NCI-H510A treated with DMSO at 0.1 percent for 48 hours (cell line): Measurements from ENCODE around the gene COMTD1.

Experiments used
- DNase-seq: peaks from one replicate; lab custom pipeline; 2025; lab: John Stamatoyannopoulos, UW

Gene COMTD1

DNA sequence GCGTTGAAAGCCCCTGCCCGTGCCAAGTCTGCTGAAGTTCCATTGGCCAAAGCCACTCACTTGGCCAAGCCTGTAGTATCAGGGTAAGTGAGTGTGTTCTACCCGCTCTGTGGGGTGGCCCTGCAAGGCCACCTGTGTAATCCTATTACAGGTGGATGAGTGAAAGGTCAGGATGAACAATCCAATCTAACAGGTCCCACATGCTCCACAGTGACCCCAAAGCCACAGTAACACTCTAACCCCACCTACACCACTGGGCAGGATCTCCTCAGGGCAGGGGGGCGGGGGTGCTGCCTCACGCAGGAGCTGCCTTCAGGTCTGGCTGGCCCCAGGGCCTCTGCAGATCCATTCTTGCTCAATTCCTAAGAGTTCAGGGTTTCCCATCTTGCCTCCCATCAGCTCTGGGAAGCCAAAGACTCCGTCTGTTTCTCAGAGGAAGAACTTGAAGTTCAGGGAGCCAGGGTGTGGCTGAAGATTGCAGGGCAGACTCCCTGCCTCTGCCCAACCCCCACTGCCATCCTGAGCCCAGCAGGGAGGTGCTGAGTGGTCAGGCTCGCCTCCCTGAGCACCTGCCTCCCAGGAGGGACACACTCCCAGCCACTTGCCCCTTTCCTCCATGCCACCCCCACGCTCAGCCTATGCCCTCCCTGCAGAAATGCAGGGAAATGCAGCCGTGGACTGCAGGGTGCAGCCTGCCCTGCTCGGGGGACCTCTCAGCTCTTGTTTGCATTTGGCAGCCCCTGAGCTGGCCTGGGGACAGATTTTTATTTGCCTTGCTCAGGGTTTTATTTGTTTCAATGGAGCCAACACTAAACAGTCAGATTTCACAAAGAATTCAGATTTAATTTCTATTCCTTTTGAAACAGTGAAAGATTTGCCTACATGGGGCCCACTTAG, 9.8 kb upstream of the COMTD1 start:
- no peak for DNase-seq

DNA sequence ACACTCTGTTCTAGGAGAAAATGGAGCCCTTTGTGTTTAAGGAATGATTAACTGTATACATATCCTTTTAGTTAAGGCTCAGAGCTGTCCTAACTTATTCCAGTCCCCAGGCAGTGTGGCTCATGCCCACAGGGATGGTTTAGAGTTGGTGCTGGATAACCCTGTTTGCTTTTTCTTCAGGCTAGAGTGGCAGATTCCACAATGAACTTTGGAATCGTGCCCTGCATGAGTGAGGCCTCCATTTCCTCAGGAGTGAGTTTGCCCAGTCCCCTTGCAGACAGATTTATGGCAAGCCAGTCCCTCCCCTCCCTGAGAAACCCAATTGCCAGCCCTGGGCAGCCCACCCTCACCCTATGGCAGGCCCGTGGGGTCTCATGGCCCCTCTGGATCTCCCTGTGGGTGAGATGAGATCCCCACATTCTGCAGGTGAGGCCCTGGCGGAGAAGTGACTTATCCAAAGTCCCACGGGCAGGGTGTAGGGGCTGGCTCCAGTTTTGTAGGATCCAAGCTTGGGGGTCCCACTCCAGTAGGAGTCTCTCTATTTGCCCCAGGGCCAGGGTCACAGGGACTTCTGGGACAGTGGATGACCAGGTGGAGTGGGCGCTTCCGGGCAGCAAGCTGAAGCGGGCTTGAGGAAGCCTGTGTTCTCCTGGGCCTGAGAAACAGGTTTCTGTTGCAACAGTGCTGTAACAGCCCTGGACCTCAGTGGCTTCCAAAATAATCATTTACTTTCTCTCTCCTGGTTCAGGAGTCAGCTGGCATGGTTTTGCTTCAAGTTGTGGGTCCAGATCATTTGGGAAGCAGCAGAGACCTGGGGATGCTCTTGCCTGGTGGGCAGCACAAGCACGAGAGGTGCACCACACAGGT, 9.0 kb upstream of the COMTD1 start:
- DNase-seq: no peak

DNA sequence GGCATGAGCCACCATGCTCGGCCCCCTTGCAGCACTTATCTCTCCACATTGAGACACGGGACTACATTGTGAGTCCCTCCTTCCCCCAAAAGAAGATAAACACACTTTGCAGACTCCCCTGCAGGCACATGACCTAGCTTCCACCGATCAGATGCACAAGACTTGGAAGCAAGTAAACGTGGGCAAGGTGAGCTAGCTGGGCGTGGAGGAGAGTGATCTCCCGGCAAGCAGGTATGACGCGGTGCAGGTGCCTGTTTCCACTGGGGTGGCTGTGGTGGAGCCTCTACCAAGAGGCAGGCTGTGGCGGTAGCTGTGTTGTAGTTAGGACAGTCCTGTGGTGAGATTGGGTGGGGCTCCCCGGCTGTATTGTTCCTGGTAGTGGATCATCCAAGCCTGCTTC, 7.7 kb upstream of the COMTD1 start:
- no peak for DNase-seq

DNA sequence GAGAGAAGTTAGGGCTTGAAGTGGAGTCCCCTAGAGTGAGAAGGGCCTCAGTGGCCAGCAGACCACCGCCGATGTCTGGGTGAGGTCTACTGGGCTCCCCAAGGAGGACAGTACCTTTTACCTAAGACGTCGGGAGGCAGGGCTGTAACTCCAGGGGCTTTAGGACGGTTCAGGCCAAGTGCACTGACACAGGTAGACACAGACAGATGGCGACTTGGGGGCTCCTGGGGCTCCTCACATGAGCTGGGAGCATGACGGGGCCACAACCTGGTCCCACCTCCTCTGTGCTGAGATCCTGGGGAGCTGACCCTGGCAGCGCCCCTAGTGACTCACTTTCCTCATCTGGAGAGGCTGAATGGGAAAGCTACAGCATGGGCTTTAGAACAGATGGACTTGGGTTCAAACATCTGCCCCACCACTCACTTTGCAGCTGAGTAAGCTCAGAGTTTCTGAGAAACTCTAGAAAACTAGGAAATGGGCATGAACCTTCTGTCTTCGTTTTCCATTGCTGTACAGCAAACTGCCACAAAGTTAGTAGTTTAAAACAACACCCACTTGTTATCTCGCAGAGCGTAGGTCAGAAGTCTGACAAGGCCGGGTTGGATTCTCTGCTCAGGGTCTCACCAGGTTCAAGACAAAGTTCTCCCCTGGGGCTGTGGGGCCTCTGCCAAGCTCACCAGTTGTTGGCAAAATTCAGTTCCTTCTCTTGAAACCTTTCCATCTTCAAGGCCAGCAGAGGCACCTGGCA, 4.7 kb upstream of the COMTD1 start:
- DNase-seq: no peak

DNA sequence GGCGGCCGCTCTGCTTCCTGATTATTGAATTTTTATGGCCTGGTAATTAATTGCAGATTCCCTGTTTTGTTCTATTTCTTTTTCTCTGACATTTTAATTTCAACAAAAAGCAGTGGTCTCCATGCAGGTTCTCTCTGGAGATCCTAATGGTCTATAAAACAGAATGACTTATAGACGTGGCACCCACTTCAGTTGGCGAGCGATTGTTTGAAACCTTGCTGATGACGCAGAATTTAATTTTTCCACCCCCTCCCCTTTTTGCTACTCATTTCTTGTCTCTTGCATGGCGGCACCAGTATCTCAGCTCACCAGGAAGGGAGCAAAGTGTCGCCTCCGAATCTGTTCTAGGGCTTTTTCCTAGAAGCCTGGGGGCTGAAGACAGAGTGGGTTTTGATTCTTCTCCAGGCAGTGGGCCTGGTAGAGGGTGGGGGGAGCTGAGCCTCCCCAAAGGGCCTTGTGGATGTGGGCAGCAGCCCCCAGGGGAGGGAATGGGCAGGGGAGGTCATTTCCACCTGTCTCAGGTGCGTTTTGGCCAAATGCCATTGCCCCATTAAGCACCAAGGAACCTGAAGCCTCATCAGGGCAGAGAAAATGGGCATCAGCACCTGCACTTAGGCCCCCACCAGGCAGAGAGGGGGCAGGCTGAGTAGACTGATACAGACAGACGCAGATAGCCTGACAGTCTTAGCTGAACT, 3.5 kb upstream of the COMTD1 start:
- DNase-seq: no peak

DNA sequence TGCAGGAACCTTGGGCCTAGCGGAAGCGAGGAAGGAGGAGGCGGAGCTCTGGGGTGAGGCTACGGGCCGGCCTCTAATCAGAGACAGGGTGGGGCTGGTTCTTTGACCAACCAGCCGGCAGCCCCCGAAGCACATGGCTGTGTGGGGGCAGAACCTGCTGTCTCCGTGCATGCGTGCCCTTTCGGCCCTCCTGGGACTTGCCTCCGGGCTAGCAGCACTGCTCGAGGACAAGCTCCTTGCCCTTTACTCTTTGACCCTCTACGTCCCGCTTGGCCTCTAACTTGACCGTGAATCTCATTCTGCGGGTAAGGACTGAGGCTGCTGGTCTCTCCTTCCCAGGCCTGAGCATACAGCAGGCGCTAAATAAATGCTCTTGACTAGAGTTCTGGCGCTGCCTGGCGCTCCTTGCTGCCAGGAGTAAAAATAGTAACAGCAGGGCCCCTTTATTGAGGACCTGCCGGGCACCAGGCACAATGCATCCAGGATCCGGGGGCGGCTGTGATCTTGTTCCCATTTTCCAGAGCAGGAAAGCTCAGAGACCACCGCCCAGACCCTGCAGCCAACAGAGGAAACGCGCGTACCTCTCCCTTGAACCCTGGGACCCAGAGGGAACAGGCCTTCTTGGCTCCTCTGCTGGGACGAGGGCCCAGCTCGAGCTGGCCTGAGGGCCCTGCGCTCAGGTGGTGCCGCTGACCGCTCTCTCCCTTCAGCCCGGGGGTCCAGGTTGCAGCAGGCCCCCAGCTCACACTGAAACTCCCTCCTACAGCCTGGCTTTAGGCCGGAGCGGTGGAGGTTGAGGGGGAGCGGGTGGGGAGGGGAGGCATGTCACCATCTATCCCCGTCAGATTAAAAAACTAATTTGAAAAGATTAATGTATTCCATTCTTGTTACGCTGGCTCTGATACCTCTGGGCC, 2.7 kb upstream of the COMTD1 start:
- no peak for DNase-seq

DNA sequence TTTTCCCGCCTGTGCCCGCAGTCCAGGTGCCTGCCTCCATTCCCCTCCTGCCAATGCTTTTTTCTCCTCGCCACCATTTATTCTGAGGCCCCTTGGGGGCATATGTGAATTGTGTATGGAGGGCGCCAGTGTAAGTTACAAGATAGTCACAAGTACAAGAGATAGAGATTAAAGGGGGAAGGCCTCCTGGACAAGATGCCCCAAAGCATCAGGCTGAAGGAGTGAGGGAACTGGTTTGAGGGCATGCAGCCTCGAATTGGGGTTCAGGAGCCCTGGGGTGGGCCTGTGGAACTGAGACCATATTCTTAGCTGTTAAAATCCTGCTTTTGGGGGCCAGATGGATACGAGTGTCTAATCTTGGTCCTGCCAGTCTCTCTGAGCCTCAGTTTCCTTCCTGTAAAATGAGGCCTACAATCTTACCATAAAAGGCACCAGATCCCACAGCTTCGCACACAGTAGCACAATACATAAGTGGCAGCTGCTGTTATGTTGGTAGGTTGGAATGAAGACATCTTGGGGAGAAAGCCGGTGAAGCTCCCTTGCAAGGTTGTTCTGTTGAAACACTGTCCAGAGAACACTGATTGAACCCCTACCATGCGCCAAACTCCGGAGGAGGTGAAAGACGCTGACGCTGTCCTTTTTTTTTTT, 545 bp upstream of the COMTD1 start:
- no peak for DNase-seq

DNA sequence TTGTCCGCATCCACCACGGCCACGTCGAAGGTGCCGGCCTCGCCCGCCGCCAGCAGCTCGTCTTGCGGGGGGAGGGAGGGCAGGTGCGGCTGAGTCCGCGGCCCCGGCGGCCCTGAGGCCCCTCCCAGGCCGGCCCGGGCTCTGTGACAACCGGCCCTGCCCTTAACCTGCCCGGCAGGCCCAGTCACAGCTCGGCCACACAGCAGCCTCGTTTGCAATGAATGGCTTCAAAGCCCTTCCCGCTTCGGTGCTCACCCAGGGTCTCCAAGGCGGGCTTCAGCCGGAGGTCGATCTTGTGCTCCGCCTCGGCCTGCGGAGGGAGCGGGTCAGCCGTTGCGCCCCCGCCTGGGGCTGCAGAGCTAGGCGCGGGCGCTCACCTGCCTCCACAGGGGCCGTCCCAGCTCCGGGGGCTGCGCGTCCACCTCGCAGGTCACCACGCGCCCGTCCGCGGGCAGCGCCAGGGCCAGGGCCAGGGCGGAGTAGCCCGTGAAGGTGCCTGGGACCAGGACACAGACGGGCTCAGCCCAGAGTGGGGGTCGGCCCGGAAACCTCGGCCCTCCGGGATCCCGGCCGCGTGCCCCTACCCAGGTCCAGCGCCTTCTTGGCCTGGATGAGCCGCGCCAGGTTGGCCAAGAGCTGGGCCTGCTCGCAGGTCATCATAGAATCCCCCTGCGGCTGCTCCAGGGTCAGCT, 928 bp downstream of the COMTD1 start:
- DNase-seq: peak; percentile 73

DNA sequence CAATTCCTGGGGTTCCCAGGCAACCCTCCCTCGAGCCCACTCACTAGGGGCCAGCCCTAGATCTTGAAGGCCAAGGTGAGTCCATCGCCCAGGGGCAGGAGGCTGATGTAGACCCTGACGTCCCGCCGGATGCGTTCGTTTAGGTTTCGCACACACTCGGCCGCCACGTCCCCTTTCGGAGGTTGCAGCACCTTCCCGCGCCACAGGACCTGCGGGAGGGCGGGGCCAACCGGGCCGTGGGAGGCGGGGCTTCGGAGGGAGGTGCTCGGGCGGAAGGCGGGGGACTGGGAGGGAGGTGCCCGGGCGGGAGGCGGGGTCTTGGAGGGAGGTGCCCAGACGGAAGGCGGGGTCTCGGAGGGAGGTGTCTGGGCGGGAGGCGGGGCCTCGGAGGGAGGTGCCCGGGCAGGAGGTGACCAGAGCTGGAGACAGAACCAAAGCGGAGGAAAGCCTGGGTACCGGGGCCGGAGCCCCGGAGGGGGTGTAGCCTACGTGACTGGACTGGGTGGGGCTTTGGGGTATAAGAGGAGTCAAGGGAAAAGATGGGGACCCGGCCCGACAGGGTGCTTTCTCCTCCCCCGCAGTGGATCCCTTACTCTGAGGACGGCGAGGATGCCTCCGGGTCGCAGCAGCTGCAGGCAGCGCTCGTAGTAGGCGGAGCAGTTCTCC, 1.6 kb downstream of the COMTD1 start:
- peak; percentile 91 for DNase-seq

DNA sequence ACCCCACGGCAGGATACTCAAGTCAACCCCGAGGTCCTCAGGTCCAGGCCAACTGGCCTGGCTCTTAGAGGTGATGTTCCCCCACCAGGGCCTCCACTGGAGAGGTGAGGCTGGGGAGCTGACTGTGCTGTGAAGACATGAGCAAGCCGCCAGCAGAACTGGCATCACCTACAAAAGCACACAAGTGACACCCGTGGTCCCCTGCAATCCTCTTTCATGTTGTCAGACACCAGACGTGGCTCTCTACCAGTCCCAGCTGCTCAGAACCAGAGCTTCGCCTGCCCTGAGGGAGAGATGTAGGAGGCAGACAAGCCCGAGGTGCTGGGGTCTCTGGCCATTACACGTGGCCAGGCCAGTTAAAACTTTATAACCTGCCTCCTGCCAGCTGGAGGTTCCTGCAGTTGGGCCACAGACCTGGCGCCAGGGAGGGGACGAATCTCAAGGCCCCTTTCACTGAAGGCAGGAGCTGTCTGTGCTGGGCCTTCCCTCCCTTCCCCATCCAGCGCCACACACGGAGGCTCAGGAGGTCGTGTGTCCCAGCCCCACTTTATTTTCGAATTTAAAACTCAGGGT, 2.2 kb downstream of the COMTD1 start:
- no peak for DNase-seq

DNA sequence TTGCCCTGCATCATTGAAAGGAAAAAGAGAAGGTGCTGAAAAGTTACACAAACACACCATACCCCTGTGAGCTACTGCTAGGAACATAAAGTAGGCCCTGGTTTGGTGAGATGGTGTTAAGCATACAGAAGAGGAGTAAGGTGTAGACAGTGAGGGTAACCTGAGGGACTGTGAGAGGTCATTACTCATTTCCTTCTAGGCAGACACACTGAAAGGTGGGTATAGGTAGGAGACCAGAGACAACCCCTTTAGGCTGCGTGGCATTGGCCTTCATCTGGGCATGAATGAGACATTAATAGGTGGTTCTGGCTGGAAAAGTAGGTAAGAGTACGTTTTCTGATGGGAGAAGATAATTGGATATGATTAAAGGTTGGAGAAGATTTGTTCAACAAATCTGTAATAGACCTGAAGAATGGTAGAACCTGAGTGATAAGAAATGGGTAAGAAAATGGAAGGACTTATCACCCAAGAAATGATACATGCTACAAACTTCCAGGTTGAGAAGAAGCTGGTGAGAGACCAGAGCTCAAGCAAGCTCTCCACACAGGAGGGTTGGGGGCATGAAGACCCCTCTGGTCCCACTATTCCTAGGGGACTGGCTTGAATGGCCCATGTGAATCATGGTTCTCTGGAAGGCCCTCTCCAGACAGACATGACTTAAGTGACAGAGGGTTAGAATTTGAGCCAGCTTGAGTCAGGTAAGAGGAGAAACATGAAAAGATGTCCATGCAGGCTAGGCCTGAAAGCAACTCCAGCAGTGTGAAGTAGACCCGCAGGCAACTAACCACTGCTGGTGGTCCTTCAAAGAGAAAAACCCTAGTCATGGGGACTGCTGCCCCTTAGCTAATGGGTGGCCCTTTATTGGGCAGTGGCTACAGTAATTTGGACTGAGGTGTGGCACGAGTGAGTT, 3.8 kb downstream of the COMTD1 start:
- no peak for DNase-seq

DNA sequence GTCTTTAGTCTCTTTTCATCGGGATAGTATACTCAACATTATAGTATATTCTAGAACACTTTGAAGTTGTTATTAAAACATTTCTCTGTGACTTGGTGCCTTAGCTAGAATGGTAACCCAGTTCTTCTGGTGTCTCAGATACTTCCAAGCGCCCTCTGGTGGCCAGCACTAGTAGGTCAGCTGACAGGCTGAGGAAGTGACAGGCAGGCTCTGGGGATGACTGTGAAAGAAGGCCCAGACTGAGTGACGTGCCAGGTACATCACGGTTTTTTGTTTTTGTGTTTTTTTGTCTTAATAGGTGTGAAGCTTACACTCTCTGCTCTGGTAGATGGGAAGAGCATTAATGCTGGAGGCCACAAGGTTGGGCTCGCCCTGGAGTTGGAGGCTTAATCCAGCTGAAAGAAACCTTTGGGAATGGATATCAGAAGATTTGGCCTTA, 5.1 kb downstream of the COMTD1 start:
- peak; percentile 74 for DNase-seq

DNA sequence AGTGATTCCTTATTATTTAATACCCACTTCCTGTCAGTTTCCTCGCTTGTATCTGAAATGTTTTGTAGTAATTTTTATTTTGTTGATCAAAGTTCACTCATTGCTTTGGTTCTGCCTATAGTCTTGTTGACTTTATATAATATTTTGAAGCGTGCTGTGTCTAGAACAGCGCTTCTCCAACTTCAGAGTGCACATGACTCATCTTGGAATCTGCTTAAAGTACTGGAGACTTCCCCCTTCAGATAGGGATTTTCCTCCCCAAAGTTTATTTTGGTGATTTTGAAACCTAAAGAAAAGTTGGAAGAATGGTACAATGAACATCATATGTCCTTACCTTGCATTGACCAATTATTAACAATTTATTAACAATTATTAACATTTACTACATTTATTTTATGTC, 5.8 kb downstream of the COMTD1 start:
- DNase-seq: no peak

DNA sequence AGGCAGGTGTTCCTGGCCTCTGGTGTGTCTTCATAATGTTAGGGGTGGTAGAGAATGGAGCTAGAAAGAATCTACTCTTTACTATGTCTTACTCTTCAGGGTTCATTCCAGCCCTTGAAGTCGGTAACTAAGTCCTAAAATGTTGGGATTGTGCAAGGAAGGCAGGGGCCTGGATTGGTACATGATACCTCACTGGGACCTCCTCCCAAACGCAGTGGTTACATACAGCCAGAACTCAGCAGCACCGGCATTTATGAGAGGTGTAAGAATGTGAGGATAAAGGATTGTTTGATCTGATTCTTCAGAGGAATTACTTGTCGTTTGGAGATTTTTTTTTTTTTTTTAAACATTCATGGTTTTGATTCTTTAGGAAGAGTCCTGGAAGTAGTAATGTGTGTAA, 6.9 kb downstream of the COMTD1 start:
- DNase-seq: no peak

DNA sequence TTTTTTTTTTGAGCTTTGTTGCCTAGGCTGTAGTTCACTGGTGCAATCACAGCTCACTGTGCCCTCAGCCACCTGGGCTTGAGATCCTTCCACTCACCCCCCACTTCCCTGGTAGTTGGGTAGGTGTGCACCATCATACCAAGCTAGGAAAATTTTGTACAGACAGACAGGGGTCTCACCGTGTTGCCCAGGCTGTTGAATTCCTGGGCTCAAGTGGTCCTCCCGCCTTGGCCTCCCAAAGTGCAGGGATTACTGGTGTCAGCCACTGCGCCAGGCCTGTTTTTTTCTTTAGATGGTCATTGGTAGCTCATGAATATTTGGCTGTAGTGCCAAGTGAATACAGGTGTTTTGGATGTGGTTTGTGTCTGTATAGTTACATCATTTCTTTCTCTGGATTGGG, 7.5 kb downstream of the COMTD1 start:
- DNase-seq: no peak

DNA sequence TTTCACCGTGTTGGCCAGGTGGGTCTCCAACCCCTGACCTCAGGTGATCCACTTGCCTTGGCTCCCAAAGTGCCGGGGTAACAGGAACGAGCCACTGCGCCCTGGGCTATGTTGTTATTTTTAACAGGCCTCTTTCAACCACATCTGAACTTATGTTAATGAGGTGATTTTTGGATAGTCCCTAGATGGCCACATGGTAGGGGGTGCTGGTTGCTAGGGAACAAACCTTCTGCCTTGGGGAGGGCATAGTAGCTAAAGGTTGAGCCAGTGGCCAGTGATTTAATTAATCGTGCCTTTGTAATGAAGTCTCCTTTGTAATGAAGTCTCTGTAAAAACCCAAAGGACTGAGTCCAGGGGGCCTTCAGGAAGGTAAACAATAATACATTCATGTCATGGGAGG, 9.1 kb downstream of the COMTD1 start:
- DNase-seq: no peak

DNA sequence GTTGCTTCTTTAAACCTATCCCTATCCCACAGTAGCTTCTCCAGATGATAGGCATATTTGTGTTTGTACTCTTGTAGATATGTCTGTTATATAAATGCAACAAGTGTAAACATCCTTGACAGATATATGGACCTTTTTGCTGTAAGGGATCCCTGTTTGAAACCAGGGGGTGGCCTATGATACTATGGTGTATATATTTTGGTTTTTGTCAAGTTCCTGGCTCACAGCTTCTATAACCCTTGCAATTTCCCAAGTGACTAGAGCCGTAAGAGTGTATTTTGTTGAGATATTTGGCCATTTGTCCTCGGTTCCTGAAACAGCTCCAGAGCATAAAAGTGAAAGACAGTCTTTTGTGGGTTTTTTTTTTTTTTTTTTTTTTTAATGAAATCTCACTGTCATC, 9.7 kb downstream of the COMTD1 start:
- no peak for DNase-seq

DNA sequence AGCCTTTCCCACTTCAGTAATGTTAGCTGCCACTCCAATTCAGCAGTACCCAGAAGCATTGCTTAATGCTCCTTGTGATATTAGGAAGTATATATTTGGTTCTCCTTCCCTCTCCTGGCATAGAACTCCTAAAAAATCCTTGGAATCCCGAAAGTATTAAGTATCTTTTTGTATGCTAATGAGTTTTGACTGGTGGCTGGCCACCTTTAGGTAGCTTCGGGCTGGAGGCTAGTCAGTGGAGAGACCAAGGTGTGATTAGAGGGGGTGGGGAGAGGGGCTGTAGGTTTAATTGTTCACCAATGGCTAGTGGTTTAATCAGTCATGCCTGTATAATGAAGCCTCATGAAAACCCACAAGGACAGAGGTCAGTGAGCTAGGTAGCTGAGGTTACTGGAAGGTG, 12.2 kb downstream of the COMTD1 start:
- no peak for DNase-seq
